ENCODE measurements around the gene PDZD2.

GRCh38 chr5:31952067-31952466 is 313.1 kb downstream of the PDZD2 start:
- no peak for TF ChIP-seq CTCF (IDR thresholded peaks at IDR 0.05; ENCODE audit: insufficient read depth, low read length)
- TF ChIP-seq REST (IDR thresholded peaks at IDR 0.05; ENCODE audit: insufficient replicate concordance, low read depth) = no peak
- no peak for TF ChIP-seq POLR2AphosphoS5 (IDR thresholded peaks at IDR 0.05; ENCODE audit: low read depth)
- no peak for TF ChIP-seq GABPA (IDR thresholded peaks at IDR 0.05; ENCODE audit: low read depth)
- TF ChIP-seq SPI1 (IDR thresholded peaks at IDR 0.05; ENCODE audit: borderline replicate concordance, low read depth) = no peak

Data from HL-60 (cell line).